CD4-positive, alpha-beta T cell treated with Interleukin-6 for 4 hours (primary cell): ENCODE results near the gene SULF2.
"Not testable (repeated sequence)": the region's sequence is repeated elsewhere in the genome, so short reads cannot be mapped to it uniquely, and the experiment has no call there.

ENCODE experiments used
- DNase-seq: peaks from one replicate; pipeline ENCODE4 v3.0.0-alpha.2; 2020; ENCODE audit warnings: mixed read lengths

The SULF2 gene

GRCh38 chr20:47804224-47804825, 19.0 kb upstream of the SULF2 start:
- DNase-seq = not testable (repeated sequence)

- DNase-seq = no peak
Measured at GRCh38 chr20:47802975-47803374, 17.7 kb upstream of the SULF2 start.

GRCh38 chr20:47802226-47802920, 17.1 kb upstream of the SULF2 start:
- DNase-seq = no peak

GRCh38 chr20:47801759-47802158, 16.5 kb upstream of the SULF2 start:
- no peak for DNase-seq

- no peak for DNase-seq
Measured at GRCh38 chr20:47801079-47801478, 15.8 kb upstream of the SULF2 start.

GRCh38 chr20:47800623-47801022, 15.3 kb upstream of the SULF2 start:
- DNase-seq = no peak

GRCh38 chr20:47799116-47799715, 13.9 kb upstream of the SULF2 start:
- DNase-seq = no peak

- DNase-seq = no peak
Measured at GRCh38 chr20:47796971-47797370, 11.7 kb upstream of the SULF2 start.

GRCh38 chr20:47795214-47795907, 10.1 kb upstream of the SULF2 start:
- DNase-seq = no peak

GRCh38 chr20:47794264-47794663, 9.0 kb upstream of the SULF2 start:
- DNase-seq = not testable (repeated sequence)

GRCh38 chr20:47792021-47792618, 6.8 kb upstream of the SULF2 start:
- no peak for DNase-seq

GRCh38 chr20:47791084-47791599, 5.9 kb upstream of the SULF2 start:
- DNase-seq = no peak

- DNase-seq = no peak
Measured at GRCh38 chr20:47790580-47790965, 5.3 kb upstream of the SULF2 start.

GRCh38 chr20:47789764-47790579, 4.7 kb upstream of the SULF2 start:
- DNase-seq = no peak

- no peak for DNase-seq
Measured at GRCh38 chr20:47789081-47789763, 3.9 kb upstream of the SULF2 start.

- DNase-seq = no peak
Measured at GRCh38 chr20:47788741-47789080, 3.4 kb upstream of the SULF2 start.

GRCh38 chr20:47786765-47787107, 1.5 kb upstream of the SULF2 start:
- DNase-seq = no peak

GRCh38 chr20:47785854-47786764, 828 bp upstream of the SULF2 start:
- DNase-seq = no peak

GRCh38 chr20:47784599-47785310, 526 bp downstream of the SULF2 start:
- DNase-seq = no peak
